H1 (cell line): ENCODE results near the gene BIRC2. TPM values are rescaled to one million over a fixed set of nuclear protein-coding genes. Genes with fewer than 3 reads are reported as not detected.

ENCODE experiments used
- BACH1 ChIP-seq: IDR thresholded peaks from 2 replicates; pipeline ENCODE4 v1.6.1; 2012; ENCODE audit warnings: low read length, improper control_type of control experiment
- CEBPB ChIP-seq: IDR thresholded peaks from 2 replicates; pipeline ENCODE4 v1.6.1; 2012; ENCODE audit warnings: low read depth, low read length
- EP300 ChIP-seq, 2 experiments: IDR thresholded peaks; 1 replicate in 1 of 2; 2 replicates in 1 of 2; pipeline ENCODE4 v1.6.1; 2011 to 2012; ENCODE audit warnings: low read depth in 2 of 2, low read length in 2 of 2, mild to moderate bottlenecking in 2 of 2, borderline replicate concordance in 1 of 2, inconsistent platforms in 1 of 2, moderate library complexity in 1 of 2
- JUND ChIP-seq: IDR thresholded peaks from 2 replicates; pipeline ENCODE4 v1.6.1; 2011; ENCODE audit warnings: mild to moderate bottlenecking, improper control_type of control experiment, low read length
- KDM5A ChIP-seq: fragments of 200-600 bp; IDR thresholded peaks from 2 replicates; pipeline ENCODE4 v1.7.1; 2012; ENCODE audit warnings: mild to moderate bottlenecking, low read length, inconsistent platforms, mixed read lengths
- RXRA ChIP-seq: IDR thresholded peaks from 2 replicates; pipeline ENCODE4 v1.6.1; 2011; ENCODE audit warnings: low read depth, mild to moderate bottlenecking, low read length, moderate library complexity; ENCODE audit not compliant: insufficient read depth
- polyA plus RNA-seq, 7 experiments: library from polyadenylated mRNA; depleted of rRNA in 3 of 7; stranded (reverse) in 5 of 7; unstranded in 2 of 7; fragments of >200 nt in 5 of 7; fragments of 200-250 nt in 2 of 7; gene quantifications; 1 replicate in 5 of 7; 2 replicates in 1 of 7; 4 replicates in 1 of 7; pipeline versions ENCODE4 v1.2.1 to v1.2.3, GENCODE V29; 2011 to 2013; ENCODE audit warnings: missing spikeins in 2 of 7, mixed read lengths in 2 of 7
- total RNA-seq: library from RNA; stranded (reverse); fragmentation: NEBNext Ultra II Directional; extraction: Animal tissue kit (Norgen Biotek cat#: 25700); gene quantifications from 2 replicates; pipeline ENCODE4 v1.2.1, GENCODE V29; 2021

Gene BIRC2
- total and polyA plus RNA-seq, 2 of the 8 experiments (the other 6 are each of a cell fraction or from before 2014, with no cell fraction given): 18.4 to 24.7 TPM

DNA sequence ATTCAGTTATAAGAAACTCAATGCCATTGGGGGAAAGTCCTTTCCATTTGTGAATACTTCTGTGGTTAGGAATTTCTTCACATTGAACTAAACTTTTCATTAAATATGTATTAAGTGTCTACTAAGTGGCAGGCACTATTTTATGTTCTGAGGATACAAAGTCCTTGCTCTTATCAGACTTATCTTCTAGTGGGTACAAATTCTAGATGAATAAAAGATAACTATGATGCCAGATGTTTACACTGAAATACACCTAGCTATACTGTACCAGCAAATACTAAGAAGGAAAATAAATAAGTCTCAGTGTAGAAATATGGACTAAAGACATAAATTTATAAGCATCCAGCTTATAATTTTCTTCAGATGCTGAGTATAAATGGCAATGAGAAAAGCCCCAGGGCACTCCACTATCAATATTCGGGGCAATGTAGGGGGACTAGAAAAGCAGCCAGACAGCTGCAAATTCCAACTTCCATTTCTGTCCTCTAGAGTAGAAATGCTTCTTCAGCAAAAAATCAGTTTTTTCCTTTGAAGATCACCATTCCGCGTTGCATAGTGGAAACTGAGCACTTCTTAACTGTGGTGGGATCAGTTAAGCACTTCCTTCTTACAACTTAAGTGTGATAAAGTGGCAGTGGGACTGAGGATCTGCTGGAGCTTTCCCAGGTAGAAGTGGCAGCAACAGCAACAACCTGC is 41.5 kb upstream of the BIRC2 start (continued):
- no peak for TF ChIP-seq RXRA
- no peak for TF ChIP-seq BACH1
- no peak for TF ChIP-seq JUND
- no peak for TF ChIP-seq EP300 (IDR thresholded peaks at IDR 0.05; ENCODE audit: borderline replicate concordance in 1 of 2, low read depth in 2 of 2, low read length in 2 of 2)
- TF ChIP-seq KDM5A: no peak
- no peak for TF ChIP-seq CEBPB
